T-helper 9 cell (primary cell): ENCODE results near the gene PFKFB2.

Experiments used
- DNase-seq: peaks from one replicate; pipeline ENCODE4 v3.0.0-alpha.2; 2020

The PFKFB2 gene

GRCh38 chr1:207022996-207023679 lies 29.9 kb upstream of the PFKFB2 start:
- no peak for DNase-seq

GRCh38 chr1:207024202-207025145 lies 28.6 kb upstream of the PFKFB2 start:
- DNase-seq: no peak

- no peak for DNase-seq
Observed at GRCh38 chr1:207025146-207025880, 27.8 kb upstream of the PFKFB2 start.

GRCh38 chr1:207026104-207026534 lies 27.0 kb upstream of the PFKFB2 start:
- DNase-seq: no peak

DNA sequence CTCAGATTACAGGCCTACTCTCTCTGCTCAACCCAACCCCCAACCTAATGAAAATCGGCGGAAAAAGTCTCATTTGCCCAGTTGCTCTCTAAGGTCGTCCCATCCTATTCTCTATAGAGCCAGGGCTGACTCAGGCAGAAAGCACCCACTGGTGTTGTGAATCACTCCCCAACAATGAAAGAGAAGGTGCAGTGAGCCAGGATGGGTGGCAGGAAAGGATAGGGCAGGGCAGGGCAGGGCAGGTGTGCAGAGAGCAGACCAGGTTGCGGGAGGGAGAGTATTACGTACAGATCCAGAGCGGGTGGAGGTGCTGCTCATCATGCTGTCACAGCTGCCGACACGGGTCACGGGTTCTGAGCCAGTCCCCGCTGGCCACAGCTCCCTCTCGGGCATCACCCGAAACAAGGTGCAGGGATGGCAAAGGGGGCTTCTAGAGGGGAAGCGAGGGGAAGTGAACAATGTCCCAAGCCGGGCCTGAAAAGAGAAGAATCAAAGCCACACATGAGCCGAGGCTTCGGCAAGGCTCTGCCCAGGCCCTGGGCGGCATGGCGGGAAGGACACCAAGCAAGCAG lies 25.8 kb upstream of the PFKFB2 start:
- DNase-seq: no peak

DNA sequence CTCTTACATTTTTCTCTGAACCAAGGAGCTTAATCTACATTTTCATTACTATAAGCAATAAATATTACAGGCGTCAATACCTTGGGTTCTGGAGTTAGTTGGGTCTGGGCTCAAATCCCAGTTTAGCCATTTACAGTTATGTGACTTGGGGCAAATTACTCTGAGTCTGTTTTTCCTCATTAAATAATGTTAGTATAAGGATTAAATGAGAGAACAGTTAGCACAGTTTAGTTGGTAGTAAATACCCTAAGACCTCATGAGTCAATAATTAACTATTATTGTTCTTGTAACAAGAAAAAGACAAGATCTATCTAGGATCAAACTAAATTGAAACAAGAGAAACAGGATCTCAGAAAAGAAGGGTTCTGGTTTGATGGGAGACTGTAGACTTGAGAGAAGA lies 25.2 kb upstream of the PFKFB2 start:
- no peak for DNase-seq

GRCh38 chr1:207028884-207029650 lies 24.0 kb upstream of the PFKFB2 start:
- no peak for DNase-seq

DNA sequence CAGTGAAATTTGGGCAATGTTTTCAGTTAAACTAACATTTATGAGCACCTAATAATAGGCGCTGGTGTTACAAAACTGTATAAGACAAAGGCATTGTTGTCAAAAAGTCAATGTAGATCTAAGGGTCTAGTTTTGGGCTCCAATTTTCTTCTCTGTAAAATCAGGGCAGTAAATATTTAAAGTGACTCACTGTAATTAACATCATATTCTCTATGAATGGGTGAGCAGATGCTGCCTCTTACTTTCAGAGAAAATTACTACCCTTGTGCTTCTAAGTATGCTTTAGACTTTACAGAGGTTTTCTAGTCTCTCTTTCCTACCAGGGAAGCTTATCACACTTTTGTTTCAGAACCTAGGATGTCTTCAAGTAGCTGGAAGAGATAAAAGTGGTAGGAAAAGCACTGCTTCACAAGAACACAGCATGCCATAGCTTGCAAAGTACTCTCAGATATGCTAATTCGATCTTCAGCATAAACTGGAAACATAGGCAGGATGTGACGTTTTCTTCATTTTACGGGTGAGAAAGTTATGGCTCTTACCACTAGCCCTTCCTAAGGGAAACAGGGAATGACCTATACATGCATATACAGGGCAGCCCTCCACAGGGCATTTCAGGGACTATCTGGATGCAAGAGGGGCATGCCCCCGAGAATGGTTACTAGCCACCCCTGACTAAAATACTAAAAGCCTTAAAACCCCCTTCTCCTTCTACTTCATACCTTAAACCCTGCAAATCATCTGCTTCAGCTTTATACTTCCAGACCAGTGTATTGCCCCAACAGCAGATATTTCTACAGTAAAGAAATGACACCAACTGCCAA lies 23.2 kb upstream of the PFKFB2 start:
- no peak for DNase-seq

- DNase-seq: no peak
Observed at GRCh38 chr1:207030522-207031009, 22.5 kb upstream of the PFKFB2 start.

- DNase-seq: no peak
Observed at GRCh38 chr1:207031016-207031415, 22.1 kb upstream of the PFKFB2 start.

- DNase-seq: no peak
Observed at GRCh38 chr1:207031632-207032264, 21.3 kb upstream of the PFKFB2 start.

- DNase-seq: no peak
Observed at GRCh38 chr1:207032528-207033017, 20.5 kb upstream of the PFKFB2 start, which contains the start of gene C1orf116. Gene C1orf116 (minus strand): TSS chr1:207032756. CDS start chr1:207027598, 5,158 bp downstream.

DNA sequence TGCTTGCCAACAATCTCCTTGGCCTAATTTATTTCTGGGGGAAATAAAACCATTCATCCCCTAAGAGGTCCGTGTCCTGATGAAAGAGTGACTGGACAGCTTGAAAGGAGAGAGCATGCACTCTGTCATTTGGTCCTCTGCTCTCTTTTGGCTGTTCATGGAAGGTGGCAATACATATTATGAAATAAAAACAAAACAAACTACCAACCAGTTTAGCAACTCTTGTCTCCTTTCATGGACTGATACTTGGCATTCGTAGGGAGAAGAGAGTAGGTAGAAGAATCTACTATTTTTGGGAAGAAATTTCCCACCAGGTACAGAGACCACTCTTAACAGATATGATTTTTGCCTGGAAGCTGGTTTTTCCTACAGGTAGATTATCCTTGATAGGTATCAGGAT lies 19.8 kb upstream of the PFKFB2 start:
- no peak for DNase-seq

DNA sequence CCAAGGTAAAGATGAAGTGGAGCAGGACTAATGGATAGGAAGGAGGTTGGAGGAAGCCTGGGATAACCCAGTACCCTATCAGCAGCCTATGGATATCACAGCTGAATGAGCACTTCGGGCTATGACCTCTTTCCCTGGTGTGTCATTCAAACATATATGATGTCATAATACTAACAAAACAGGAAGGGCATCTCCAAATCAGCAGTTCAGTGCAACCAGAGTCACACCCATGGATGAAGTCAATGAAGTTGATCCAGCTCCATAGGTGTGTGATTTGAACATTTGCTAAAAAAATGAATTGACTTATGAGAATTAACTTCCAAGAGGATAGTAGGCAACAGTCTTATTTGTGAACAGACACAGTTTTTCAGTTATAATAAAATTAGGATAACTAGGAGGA lies 18.9 kb upstream of the PFKFB2 start:
- DNase-seq: no peak

DNA sequence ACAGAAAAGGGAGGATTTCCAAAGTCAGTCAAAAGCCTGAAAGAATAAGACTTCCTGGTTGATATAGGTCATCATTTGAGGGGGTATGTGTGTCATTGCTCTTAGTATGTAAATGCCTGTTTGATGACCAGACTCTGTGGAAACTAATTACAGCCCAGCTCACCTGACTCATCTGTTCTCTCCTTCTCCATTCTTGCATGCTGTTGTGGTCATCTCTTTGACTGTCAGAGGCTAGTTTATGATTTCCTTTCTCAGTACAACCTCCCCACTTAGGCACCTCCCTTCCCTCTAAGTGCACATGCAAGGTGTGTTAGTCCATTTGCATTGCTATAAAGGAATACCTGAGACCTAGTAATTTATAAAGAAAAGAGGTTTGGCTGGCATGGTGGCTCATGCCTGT lies 18.1 kb upstream of the PFKFB2 start:
- DNase-seq: no peak

- DNase-seq: no peak
Observed at GRCh38 chr1:207035877-207036551, 17.1 kb upstream of the PFKFB2 start.

- no peak for DNase-seq
Observed at GRCh38 chr1:207036865-207037264, 16.2 kb upstream of the PFKFB2 start.

- no peak for DNase-seq
Observed at GRCh38 chr1:207039380-207040180, 13.5 kb upstream of the PFKFB2 start.

DNA sequence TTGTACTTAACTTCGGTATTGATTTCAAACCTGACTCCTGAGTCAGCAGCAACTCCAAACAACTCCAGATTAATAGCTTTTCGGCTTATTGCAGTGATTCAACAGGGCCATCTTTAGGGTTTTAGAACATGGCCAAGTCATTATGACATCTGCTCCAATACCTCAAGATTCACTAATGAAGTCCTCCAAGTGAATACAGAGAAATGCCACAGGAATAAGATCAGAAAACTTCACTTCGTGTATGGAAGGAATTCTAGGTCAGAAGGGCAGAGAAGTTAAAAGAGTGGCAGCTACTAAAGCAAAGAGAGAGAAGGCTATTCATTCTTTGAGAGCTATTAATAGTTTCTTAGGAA lies 12.9 kb upstream of the PFKFB2 start:
- DNase-seq: no peak
